ENCODE results near the gene MINDY2. TPM values are rescaled to one million over a fixed set of nuclear protein-coding genes. Genes with fewer than 3 reads are reported as not detected.

Gene MINDY2
- total RNA-seq, 4 donors from 2014 or later, result 7.1 to 22.0 (median 9.8) TPM

DNA sequence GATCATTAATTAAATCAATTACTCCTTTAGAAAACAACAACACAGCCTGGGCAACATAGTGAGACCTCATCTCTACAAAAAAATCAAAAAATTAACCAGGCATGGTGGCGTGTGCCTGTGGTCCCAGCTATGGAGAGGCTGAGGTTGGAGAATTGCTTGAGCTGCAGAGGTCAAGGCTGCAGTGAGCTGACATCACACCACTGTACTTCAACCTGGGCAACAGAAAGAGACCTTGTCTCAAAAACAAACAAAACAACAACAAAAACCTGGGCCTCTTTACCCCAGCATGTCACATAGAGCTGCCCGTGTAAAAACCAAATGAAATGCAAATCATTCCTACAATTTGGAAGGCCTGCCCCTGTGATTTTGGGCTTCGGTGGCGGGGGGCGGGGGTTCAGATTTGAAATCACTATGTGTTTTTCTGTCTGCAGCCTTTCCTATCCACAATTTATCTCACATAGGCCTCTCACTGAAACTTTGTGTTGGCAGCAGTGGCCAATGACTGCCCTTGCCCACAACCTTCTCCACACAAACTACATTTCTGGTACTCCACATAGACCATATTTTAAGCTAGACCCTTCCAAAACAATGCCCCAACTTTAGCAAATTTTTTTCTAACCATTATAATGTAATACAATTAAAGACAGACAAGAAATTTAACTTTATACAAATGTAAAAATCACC, 28.1 kb upstream of the MINDY2 start:
- Histone ChIP-seq H3K27me3 (no peaks in the 10 kb centered on the region), H3K4me1 (peaks cover 34 to 79% of the 10 kb centered on the region in 2 donors), H3K9me3 (no peaks in the 10 kb centered on the region), H3K4me3 (no peak overlapping the region), H3K27ac (no peak overlapping the region), H3K36me3 (no peaks in the 10 kb centered on the region)
- in situ Hi-C loops (cut with MboI; ENCODE audit: low sequenced_read_pairs in 4 of 4) (no loop called here), intact Hi-C loops (cut with DNase I; ENCODE audit: low total_unique reads) (loop anchor here (10.0 kb wide), 1 partner anchor 218 kb away; no protein-coding TSS in a partner anchor)
- no peak for ATAC-seq
- TF ChIP-seq, protein P1, sequence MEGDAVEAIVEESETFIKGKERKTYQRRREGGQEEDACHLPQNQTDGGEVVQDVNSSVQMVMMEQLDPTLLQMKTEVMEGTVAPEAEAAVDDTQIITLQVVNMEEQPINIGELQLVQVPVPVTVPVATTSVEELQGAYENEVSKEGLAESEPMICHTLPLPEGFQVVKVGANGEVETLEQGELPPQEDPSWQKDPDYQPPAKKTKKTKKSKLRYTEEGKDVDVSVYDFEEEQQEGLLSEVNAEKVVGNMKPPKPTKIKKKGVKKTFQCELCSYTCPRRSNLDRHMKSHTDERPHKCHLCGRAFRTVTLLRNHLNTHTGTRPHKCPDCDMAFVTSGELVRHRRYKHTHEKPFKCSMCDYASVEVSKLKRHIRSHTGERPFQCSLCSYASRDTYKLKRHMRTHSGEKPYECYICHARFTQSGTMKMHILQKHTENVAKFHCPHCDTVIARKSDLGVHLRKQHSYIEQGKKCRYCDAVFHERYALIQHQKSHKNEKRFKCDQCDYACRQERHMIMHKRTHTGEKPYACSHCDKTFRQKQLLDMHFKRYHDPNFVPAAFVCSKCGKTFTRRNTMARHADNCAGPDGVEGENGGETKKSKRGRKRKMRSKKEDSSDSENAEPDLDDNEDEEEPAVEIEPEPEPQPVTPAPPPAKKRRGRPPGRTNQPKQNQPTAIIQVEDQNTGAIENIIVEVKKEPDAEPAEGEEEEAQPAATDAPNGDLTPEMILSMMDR (IDR thresholded peaks at IDR 0.05 in 4 of 5, conservative IDR thresholded peaks at IDR 0.05 in 1 of 5), result no peak
- TF ChIP-seq POLR2A (IDR thresholded peaks at IDR 0.05), result no peak
- DNase-seq, result no peak

DNA sequence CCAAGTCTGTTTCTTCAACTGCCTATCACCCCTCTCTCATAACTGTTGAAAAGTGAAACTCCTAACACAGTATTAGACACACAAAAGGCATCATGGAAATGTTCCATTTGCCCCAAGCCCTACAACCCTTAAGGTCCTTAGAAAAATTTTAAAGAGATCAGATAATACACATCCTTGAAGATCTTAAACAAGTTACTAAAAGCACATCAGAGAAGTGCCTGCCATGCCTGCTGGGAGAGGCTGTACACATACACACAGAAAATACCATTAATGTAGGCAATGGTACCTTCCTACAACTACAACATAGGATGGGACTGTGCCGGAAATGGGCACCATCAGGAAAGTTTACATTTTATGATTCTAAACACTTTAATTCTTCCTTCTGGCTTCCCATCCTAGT, 24.9 kb upstream of the MINDY2 start:
- H3K4me1 ChIP-seq, result peaks cover 18 to 60% of the 10 kb centered on the region in 2 donors
- DNase-seq, result no peak
- H3K27ac ChIP-seq, result no peak overlapping the region
- H3K27me3 ChIP-seq, result no peaks in the 10 kb centered on the region
- intact Hi-C loops (cut with DNase I; ENCODE audit: low total_unique reads), result loop anchor here (5.0 to 10.0 kb wide), 5 partner anchors 186 to 519 kb away; partner anchors contain the start of gene SLTM
- in situ Hi-C loops (cut with MboI; ENCODE audit: low sequenced_read_pairs in 4 of 4), result no loop called here
- TF ChIP-seq, protein P1 (IDR thresholded peaks at IDR 0.05 in 4 of 5, conservative IDR thresholded peaks at IDR 0.05 in 1 of 5), result no peak
- no peak for TF ChIP-seq POLR2A (IDR thresholded peaks at IDR 0.05)
- no peaks in the 10 kb centered on the region for H3K9me3 ChIP-seq
- no peak overlapping the region for H3K4me3 ChIP-seq
- H3K36me3 ChIP-seq, result no peaks in the 10 kb centered on the region
- no peak for ATAC-seq

DNA sequence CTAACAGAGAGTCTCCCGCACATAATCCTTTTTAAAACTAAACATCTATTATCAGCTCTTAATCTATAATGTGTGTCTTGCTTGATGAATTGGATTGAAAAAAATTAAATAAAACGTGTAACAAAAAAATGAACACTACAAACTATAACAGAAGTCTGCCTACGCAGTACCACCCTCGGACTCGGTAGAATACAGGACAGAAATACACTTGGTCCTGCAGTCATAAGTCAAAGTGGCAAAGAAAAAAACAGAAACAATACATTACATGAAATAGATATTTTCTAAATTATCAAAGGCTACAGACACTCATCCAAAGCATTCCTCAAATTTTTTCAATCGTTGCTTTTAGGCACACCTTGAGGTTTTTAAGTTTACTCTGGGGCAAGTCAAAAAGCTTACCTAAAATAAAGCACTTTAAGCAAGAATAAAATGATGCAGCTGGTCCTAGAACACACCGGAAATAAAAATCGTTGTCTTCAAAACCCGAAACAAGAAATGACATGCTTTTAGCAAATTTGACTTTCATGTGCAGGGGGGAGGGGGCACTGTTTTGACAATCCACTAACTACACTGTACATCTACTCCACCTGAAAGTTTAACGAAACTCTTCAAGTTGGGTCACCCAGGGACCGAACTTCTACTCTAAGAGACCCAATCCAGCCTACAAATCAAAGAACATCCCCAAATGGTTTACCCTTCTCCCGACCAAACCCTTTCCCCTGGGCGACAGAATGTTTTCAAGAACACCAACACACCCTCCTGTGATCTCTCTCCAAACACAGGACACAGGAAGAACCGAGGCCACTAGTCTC, 22.9 kb upstream of the MINDY2 start:
- intact Hi-C loops (cut with DNase I; ENCODE audit: low total_unique reads), result loop anchor here (5.0 to 10.0 kb wide), 5 partner anchors 184 to 521 kb away; partner anchors contain the start of gene SLTM
- peaks cover 18 to 40% of the 10 kb centered on the region in 2 donors for H3K4me1 ChIP-seq
- TF ChIP-seq, protein P1 (IDR thresholded peaks at IDR 0.05 in 4 of 5, conservative IDR thresholded peaks at IDR 0.05 in 1 of 5), result no peak
- peak in 1 of 2 donors; percentile 3 for TF ChIP-seq POLR2A (IDR thresholded peaks at IDR 0.05)
- DNase-seq, result no peak
- peak overlapping the region; percentile 75 to 98 (median 85) for H3K4me3 ChIP-seq
- peak in 1 of 2 donors; percentile 17 for ATAC-seq
- H3K27ac ChIP-seq, result peak overlapping the region; percentile 89 to 100 (median 96)
- H3K27me3 ChIP-seq, result no peaks in the 10 kb centered on the region
- H3K36me3 ChIP-seq, result no peaks in the 10 kb centered on the region
- in situ Hi-C loops (cut with MboI; ENCODE audit: low sequenced_read_pairs in 4 of 4), result no loop called here
- H3K9me3 ChIP-seq, result no peaks in the 10 kb centered on the region

DNA sequence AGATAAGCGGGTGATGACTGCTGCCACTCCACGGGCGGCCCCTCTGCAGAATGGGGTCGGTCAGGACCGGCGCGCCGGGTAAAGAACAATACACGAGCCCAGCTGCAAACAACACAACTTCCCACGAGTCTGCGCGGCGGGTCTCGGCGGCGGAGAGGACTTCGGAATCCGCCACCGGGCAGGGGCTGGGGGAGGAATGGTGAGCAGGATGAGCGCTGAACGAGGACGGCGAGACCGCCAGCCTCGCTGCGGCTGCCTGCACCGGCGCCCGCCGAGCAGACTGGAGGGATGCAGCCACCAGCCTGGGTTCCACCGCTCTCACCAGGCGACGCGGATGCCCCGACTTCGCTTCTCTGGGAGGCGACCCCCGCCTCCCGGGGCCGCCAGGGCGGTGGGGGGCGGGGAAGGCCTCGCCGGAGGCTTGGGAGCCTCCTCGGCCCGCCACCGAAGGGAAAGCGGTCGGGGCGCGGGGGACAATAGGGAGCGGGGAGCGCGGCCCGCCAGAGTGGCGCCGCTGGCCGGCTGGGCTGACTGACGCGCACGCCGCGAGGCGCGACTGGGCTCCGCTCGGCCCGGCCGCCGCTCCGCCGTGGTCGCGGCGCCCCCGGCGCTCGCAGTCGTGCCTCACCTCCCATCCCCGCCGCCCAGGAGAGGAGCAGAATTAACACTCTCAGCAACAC, 22.1 kb upstream of the MINDY2 start:
- TF ChIP-seq, protein P1 (IDR thresholded peaks at IDR 0.05 in 4 of 5, conservative IDR thresholded peaks at IDR 0.05 in 1 of 5), result no peak
- no peak for TF ChIP-seq POLR2A (IDR thresholded peaks at IDR 0.05)
- intact Hi-C loops (cut with DNase I; ENCODE audit: low total_unique reads) (loop anchor here (1.0 to 10.0 kb wide), 7 partner anchors 22 to 522 kb away; partner anchors contain the start of genes MINDY2 and SLTM), in situ Hi-C loops (cut with MboI; ENCODE audit: low sequenced_read_pairs in 4 of 4) (no loop called here)
- Histone ChIP-seq H3K4me3 (peak overlapping the region; percentile 75 to 98 (median 85)), H3K4me1 (peaks cover 18 to 35% of the 10 kb centered on the region in 2 donors), H3K27ac (peak overlapping the region; percentile 89 to 100 (median 96)), H3K27me3 (no peaks in the 10 kb centered on the region), H3K36me3 (no peaks in the 10 kb centered on the region), H3K9me3 (no peaks in the 10 kb centered on the region)
- DNase-seq (peak in 1 of 2 donors; percentile 41), ATAC-seq (peak; percentile 46 to 64)

Data from gastrocnemius medialis (tissue), 4 donors.